ENCODE results near the gene USP47.

GRCh38 chr11:11993839-11994238 is 152.1 kb downstream of the USP47 start:
- TF ChIP-seq CTCF (IDR thresholded peaks at IDR 0.05) (no peak), POLR2A (IDR thresholded peaks at IDR 0.05) (no peak)

Data from esophagus squamous epithelium (tissue), 4 donors.